ENCODE measurements around the gene BORCS6. TPM values are rescaled to one million over a fixed set of nuclear protein-coding genes. Genes with fewer than 3 reads are reported as not detected.

BORCS6 gene
- total and polyA plus RNA-seq, 5 experiments from 2014 or later: 15.1 to 22.6 (median 16.1) TPM

Small RNA genes lying within 50 kb of the gene (microRNA-seq; reads per million reads assigned to microRNA genes)
- gene MIR4521 (ENCODE audit: borderline microRNAs expressed) (27.4 reads per million, percentile 45 among the genes with 10 or more reads in this experiment), gene MIR6883 (ENCODE audit: borderline microRNAs expressed) (not detected)

Other genes starting within 250 kb of the BORCS6 start
- gene GUCY2D, start 187.6 kb downstream of the BORCS6 start, total RNA-seq: not detected
- gene GUCY2D, start 187.6 kb downstream of the BORCS6 start, polyA plus RNA-seq: under 1 TPM in 1 of 3 donors, not detected in 2; 0.17 TPM
- gene ALOX15B, start 151.1 kb downstream of the BORCS6 start, total RNA-seq: not detected
- not detected for gene ALOX15B, start 151.1 kb downstream of the BORCS6 start, polyA plus RNA-seq
- 1 to 10 TPM in 1 of 2 experiments, under 1 TPM in 1; 0.80 to 1.5 TPM for gene ALOX12B, start 102.5 kb downstream of the BORCS6 start, total RNA-seq
- 1 to 10 TPM in 2 of 3 donors, under 1 TPM in 1; 0.82 to 2.3 (median 1.7) TPM for gene ALOX12B, start 102.5 kb downstream of the BORCS6 start, polyA plus RNA-seq
- gene ALOXE3, start 71.7 kb downstream of the BORCS6 start, total RNA-seq: under 1 TPM; 0.18 to 0.52 TPM
- gene ALOXE3, start 71.7 kb downstream of the BORCS6 start, polyA plus RNA-seq: under 1 TPM in 1 of 3 donors, not detected in 2; 0.13 TPM
- under 1 TPM in 1 of 2 experiments, not detected in 1; 0.30 TPM for gene HES7, start 66.1 kb downstream of the BORCS6 start, total RNA-seq
- not detected for gene HES7, start 66.1 kb downstream of the BORCS6 start, polyA plus RNA-seq
- gene PER1, start 37.8 kb downstream of the BORCS6 start, total RNA-seq: 100 to 1,000 TPM; 148 to 153 TPM
- gene PER1, start 37.8 kb downstream of the BORCS6 start, polyA plus RNA-seq: 10 to 100 TPM in 2 of 3 donors, 1 to 10 TPM in 1; 6.1 to 11.4 (median 10.7) TPM
- gene VAMP2, start 27.2 kb downstream of the BORCS6 start, total RNA-seq: 100 to 1,000 TPM; 219 to 238 TPM
- 10 to 100 TPM; 50.4 to 84.2 (median 64.4) TPM for gene VAMP2, start 27.2 kb downstream of the BORCS6 start, polyA plus RNA-seq
- gene TMEM107, start 13.8 kb downstream of the BORCS6 start, total RNA-seq: 10 to 100 TPM; 17.2 to 19.4 TPM
- 10 to 100 TPM; 36.4 to 55.3 (median 41.9) TPM for gene TMEM107, start 13.8 kb downstream of the BORCS6 start, polyA plus RNA-seq
- not detected for gene AURKB, start 20.4 kb upstream of the BORCS6 start, total RNA-seq
- not detected for gene AURKB, start 20.4 kb upstream of the BORCS6 start, polyA plus RNA-seq
- 100 to 1,000 TPM; 278 to 288 TPM for gene CTC1, start 57.9 kb upstream of the BORCS6 start, total RNA-seq
- gene CTC1, start 57.9 kb upstream of the BORCS6 start, polyA plus RNA-seq: 10 to 100 TPM; 15.5 to 27.6 (median 21.9) TPM
- gene PFAS, start 59.1 kb upstream of the BORCS6 start, total RNA-seq: 10 to 100 TPM; 41.4 to 44.0 TPM
- 10 to 100 TPM; 10.1 to 20.9 (median 19.8) TPM for gene PFAS, start 59.1 kb upstream of the BORCS6 start, polyA plus RNA-seq
- gene RANGRF, start 98.5 kb upstream of the BORCS6 start, total RNA-seq: 10 to 100 TPM; 41.7 to 41.9 TPM
- 10 to 100 TPM; 67.2 to 79.6 (median 78.7) TPM for gene RANGRF, start 98.5 kb upstream of the BORCS6 start, polyA plus RNA-seq
- 1 to 10 TPM; 6.5 to 6.7 TPM for gene SLC25A35, start 105.2 kb upstream of the BORCS6 start, total RNA-seq
- gene SLC25A35, start 105.2 kb upstream of the BORCS6 start, polyA plus RNA-seq: 1 to 10 TPM in 1 of 3 donors, under 1 TPM in 2; 0.60 to 3.1 (median 0.79) TPM
- not detected for gene ARHGEF15, start 120.1 kb upstream of the BORCS6 start, total RNA-seq
- gene ARHGEF15, start 120.1 kb upstream of the BORCS6 start, polyA plus RNA-seq: not detected
- gene ODF4, start 149.7 kb upstream of the BORCS6 start, total RNA-seq: not detected
- gene ODF4, start 149.7 kb upstream of the BORCS6 start, polyA plus RNA-seq: not detected
- gene RPL26, start 193.0 kb upstream of the BORCS6 start, total RNA-seq: 1,000 to 10,000 TPM; 2,896 to 2,977 TPM
- 1,000 to 10,000 TPM; 1,685 to 2,097 (median 2,039) TPM for gene RPL26, start 193.0 kb upstream of the BORCS6 start, polyA plus RNA-seq
- under 1 TPM; 0.18 to 0.19 TPM for gene RNF222, start 207.6 kb upstream of the BORCS6 start, total RNA-seq
- under 1 TPM in 2 of 3 donors, not detected in 1; 0.15 to 0.19 TPM for gene RNF222, start 207.6 kb upstream of the BORCS6 start, polyA plus RNA-seq
- 100 to 1,000 TPM in 1 of 2 experiments, 10 to 100 TPM in 1; 99.8 to 113 TPM for gene NDEL1, start 245.7 kb upstream of the BORCS6 start, total RNA-seq
- 10 to 100 TPM; 40.3 to 56.8 (median 47.8) TPM for gene NDEL1, start 245.7 kb upstream of the BORCS6 start, polyA plus RNA-seq